Kasumi-1 (cell line): ENCODE measurements around the gene SLC16A12.
A peak's percentile ranks its signal among the peaks of the same experiment; 100 is the strongest.

Experiments used
- DNase-seq, 2 experiments: peaks; one replicate each; lab custom pipeline; 2025; lab: John Stamatoyannopoulos, UW

Gene SLC16A12

GRCh38 chr10:89535171-89536012 lies at the start of gene SLC16A12:
Gene SLC16A12, minus strand, starts transcription at chr10:89535594. Its CDS starts 73,016 bp downstream, at chr10:89462578.
- no peak for DNase-seq

- DNase-seq: no peak
Observed at GRCh38 chr10:89582022-89582421, 46.6 kb upstream of the SLC16A12 start.

- DNase-seq: no peak
Observed at GRCh38 chr10:89580243-89580642, 44.8 kb upstream of the SLC16A12 start.

GRCh38 chr10:89576696-89577095 lies 41.3 kb upstream of the SLC16A12 start:
- DNase-seq: no peak

GRCh38 chr10:89576022-89576421 lies 40.6 kb upstream of the SLC16A12 start:
- no peak for DNase-seq

GRCh38 chr10:89575031-89575430 lies 39.6 kb upstream of the SLC16A12 start:
- no peak for DNase-seq

- no peak for DNase-seq
Observed at GRCh38 chr10:89574368-89574767, 39.0 kb upstream of the SLC16A12 start.

- DNase-seq: no peak
Observed at GRCh38 chr10:89567576-89568245, 32.3 kb upstream of the SLC16A12 start.

GRCh38 chr10:89566992-89567391 lies 31.6 kb upstream of the SLC16A12 start:
- DNase-seq: no peak

- no peak for DNase-seq
Observed at GRCh38 chr10:89566095-89566950, 30.9 kb upstream of the SLC16A12 start.

GRCh38 chr10:89565180-89565579 lies 29.8 kb upstream of the SLC16A12 start:
- no peak for DNase-seq

GRCh38 chr10:89563861-89564478 lies 28.6 kb upstream of the SLC16A12 start:
- DNase-seq: peak; percentile 57 to 69

- DNase-seq: no peak
Observed at GRCh38 chr10:89563311-89563710, 27.9 kb upstream of the SLC16A12 start.

- DNase-seq: no peak
Observed at GRCh38 chr10:89556600-89556999, 21.2 kb upstream of the SLC16A12 start.

GRCh38 chr10:89555688-89556445 lies 20.5 kb upstream of the SLC16A12 start:
- no peak for DNase-seq

GRCh38 chr10:89554433-89554832 lies 19.0 kb upstream of the SLC16A12 start:
- no peak for DNase-seq

GRCh38 chr10:89553064-89553734 lies 17.8 kb upstream of the SLC16A12 start:
- no peak for DNase-seq

- no peak for DNase-seq
Observed at GRCh38 chr10:89552213-89552612, 16.8 kb upstream of the SLC16A12 start.

GRCh38 chr10:89550509-89550908 lies 15.1 kb upstream of the SLC16A12 start:
- DNase-seq: no peak

GRCh38 chr10:89549510-89549909 lies 14.1 kb upstream of the SLC16A12 start:
- no peak for DNase-seq

- no peak for DNase-seq
Observed at GRCh38 chr10:89548673-89549072, 13.3 kb upstream of the SLC16A12 start.
